ENCODE measurements around the gene ADD3. TPM values are rescaled to one million over a fixed set of nuclear protein-coding genes. Genes with fewer than 3 reads are reported as not detected.
A peak's percentile ranks its signal among the peaks of the same experiment; 100 is the strongest.

ADD3 gene
- total and polyA plus RNA-seq, 10 of the 15 experiments (the other 5 are each of a cell fraction or from before 2014, with no cell fraction given) = 27.3 to 129 (median 67.8) TPM

- Histone ChIP-seq H2AFZ (ENCODE audit: control insufficient read depth, low read depth, low read length) (peak overlapping the region; percentile 37), H4K20me1 (ENCODE audit: control insufficient read depth, insufficient read depth) (no peaks in the 10 kb centered on the region), H3K79me2 (ENCODE audit: control insufficient read depth, insufficient read depth, low read length) (peaks cover 60% of the 10 kb centered on the region), H3K9ac (ENCODE audit: control insufficient read depth, insufficient read depth, low read length) (peak overlapping the region; percentile 61), H3K9me3 (replicated peaks; ENCODE audit: control insufficient read depth, insufficient read depth, low read length) (no peaks in the 10 kb centered on the region; the same call in 2 of the 3 replicates), H3K4me2 (ENCODE audit: control insufficient read depth, insufficient read depth) (peak overlapping the region; percentile 85), H3K27me3 (replicated peaks in 1 of 2; ENCODE audit: control insufficient read depth in 2 of 2, insufficient read depth in 2 of 2, low read length in 1 of 2) (no peaks in the 10 kb centered on the region), H3K27ac (ENCODE audit: control insufficient read depth, insufficient read depth) (peak overlapping the region; percentile 87), H3K4me1 (ENCODE audit: control insufficient read depth, insufficient read depth, low read length) (peaks cover 34% of the 10 kb centered on the region), H3K4me3 (peak overlapping the region; percentile 43), H3K36me3 (ENCODE audit: control insufficient read depth in 2 of 2, insufficient read depth in 2 of 2, low read length in 1 of 2) (no peaks in the 10 kb centered on the region)
- ATAC-seq (peak; percentile 83), DNase-seq (ENCODE audit: low read depth, low spot score) (peak; percentile 76), FAIRE-seq (peak; percentile 7)
- intact Hi-C loops (cut with micrococcal nuclease; ENCODE audit: unreplicated experiment) (loop anchor here (2.0 to 5.0 kb wide), 2 partner anchors 70 to 791 kb away; partner anchors contain the start of gene ADD3), in situ Hi-C loops (cut with MboI) (no loop called here)
- ChIA-PET SMC1A (ENCODE audit: uncharacterized antibody, unreplicated experiment) (interaction anchor here (0.7 to 12.9 kb wide), 18 partner anchors 9 to 193 kb away, joined by 3 to 172 read pairs (median 4); no protein-coding TSS in a partner anchor), POLR2A (interaction anchor here (0.6 to 3.1 kb wide), 6 partner anchors 8 to 842 kb away, joined by 3 to 27 read pairs (median 5); partner anchors contain the start of gene BBIP1), CTCF (interaction anchor here (0.8 to 3.6 kb wide), 14 partner anchors 9 to 193 kb away, joined by 3 to 13 read pairs (median 4); no protein-coding TSS in a partner anchor), RAD21 (ENCODE audit: unreplicated experiment) (interaction anchor here (0.7 to 10.2 kb wide), 9 partner anchors 8 to 99 kb away, joined by 3 to 128 read pairs (median 3); partner anchors contain the start of gene ADD3)
- BruUV-seq (replicated peaks) = no TSS peak
- no peak for TF ChIP-seq HDAC2 (IDR thresholded peaks at IDR 0.05)
- TF ChIP-seq IKZF2 (IDR thresholded peaks at IDR 0.05) = 0 out of 4 replicates have a peak, but pooled peaks of 1 of the 2 experiments have one; percentile 40
- peak; percentile 48; the same call in 1 of the 2 replicates for TF ChIP-seq DPF2 (IDR thresholded peaks at IDR 0.05)
- TF ChIP-seq JUNB (IDR thresholded peaks at IDR 0.05) = peak; percentile 66
- TF ChIP-seq ZBED1 (IDR thresholded peaks at IDR 0.05; ENCODE audit: borderline replicate concordance) = peak; percentile 82; the same call in 1 of the 2 replicates
- no peak for TF ChIP-seq ZBTB11 (CRISPR knock-in tag; IDR thresholded peaks at IDR 0.05)
- peak; percentile 75 for TF ChIP-seq PBX3 (IDR thresholded peaks at IDR 0.05; ENCODE audit: insufficient replicate concordance, low read depth, low read length)
- peak; percentile 26 to 46; a peak in 1 of 4 replicates for TF ChIP-seq EP300 (IDR thresholded peaks at IDR 0.05; ENCODE audit: borderline replicate concordance in 1 of 2, control insufficient read depth in 1 of 2, low read depth in 2 of 2, low read length in 2 of 2)
- no peak for TF ChIP-seq EZH2 (IDR thresholded peaks at IDR 0.05; ENCODE audit: borderline replicate concordance, control insufficient read depth, low read depth, low read length)
- peak; percentile 66 for TF ChIP-seq RUNX3 (IDR thresholded peaks at IDR 0.05; ENCODE audit: low read length)
- TF ChIP-seq BACH1 (IDR thresholded peaks at IDR 0.05; ENCODE audit: borderline replicate concordance) = no peak
- peak; percentile 24; the same call in 1 of the 2 replicates for TF ChIP-seq SPI1 (IDR thresholded peaks at IDR 0.05; ENCODE audit: borderline replicate concordance, insufficient read depth, low read depth, low read length)
- peak; percentile 62 for TF ChIP-seq SKIL (IDR thresholded peaks at IDR 0.05; ENCODE audit: low read depth, poor library complexity, severe bottlenecking)
These were observed 69.0 kb downstream of the ADD3 start for GRCh38 chr10:110076559-110077318.

Data from GM12878 (cell line).